GM12875 (cell line): ENCODE data around the gene CLDN25.
"Not testable (repeated sequence)": the region's sequence is repeated elsewhere in the genome, so short reads cannot be mapped to it uniquely, and the experiment has no call there.

ENCODE experiments used
- H3K4me3 ChIP-seq: one replicate; pipeline ENCODE4 v1.5.1; 2011; ENCODE audit warnings: low read depth, low read length, control low read depth
- CTCF ChIP-seq: IDR thresholded peaks from 2 replicates; pipeline ENCODE4 v1.5.1; 2011; ENCODE audit warnings: low read depth, mild to moderate bottlenecking, control low read depth, inconsistent platforms, low read length, moderate library complexity, borderline replicate concordance; ENCODE audit not compliant: insufficient read depth

Gene CLDN25

GRCh38 chr11:113781682-113782081, 2.1 kb downstream of the CLDN25 start:
- no peak overlapping the region for H3K4me3 ChIP-seq
- TF ChIP-seq CTCF, result no peak

- no peak for TF ChIP-seq CTCF
- no peak overlapping the region for H3K4me3 ChIP-seq
Measured at GRCh38 chr11:113782134-113782533, 2.5 kb downstream of the CLDN25 start.

GRCh38 chr11:113789016-113789415, 9.4 kb downstream of the CLDN25 start:
- H3K4me3 ChIP-seq, result not testable (repeated sequence)

GRCh38 chr11:113789675-113790320, 10.2 kb downstream of the CLDN25 start:
- no peak overlapping the region for H3K4me3 ChIP-seq
- TF ChIP-seq CTCF, result no peak

GRCh38 chr11:113796663-113797259, 17.2 kb downstream of the CLDN25 start:
- peak; percentile 59 for TF ChIP-seq CTCF
- no peak overlapping the region for H3K4me3 ChIP-seq

- no peak overlapping the region for H3K4me3 ChIP-seq
- TF ChIP-seq CTCF, result no peak
Measured at GRCh38 chr11:113802621-113803020, 23.0 kb downstream of the CLDN25 start.

- no peak for TF ChIP-seq CTCF
- no peak overlapping the region for H3K4me3 ChIP-seq
Measured at GRCh38 chr11:113805640-113806039, 26.0 kb downstream of the CLDN25 start.

GRCh38 chr11:113806406-113806805, 26.8 kb downstream of the CLDN25 start:
- H3K4me3 ChIP-seq, result no peak overlapping the region
- peak; percentile 61; the same call in 1 of the 2 replicates for TF ChIP-seq CTCF
